Neural cell (in vitro differentiated cells): ENCODE data around the gene ZC3HAV1L.

Experiments used
- EP300 ChIP-seq: fragments of 450-650 bp; conservative IDR thresholded peaks from 2 replicates; pipeline ENCODE4 v1.6.1; 2014; ENCODE audit warnings: antibody characterized with exemption, mild to moderate bottlenecking, moderate library complexity; ENCODE audit not compliant: poor library complexity, severe bottlenecking
- EZH2 ChIP-seq: fragments of 200-600, 300-800 bp; shearing (Covaris generic), sonication (generic); IDR thresholded peaks from 2 replicates; pipeline ENCODE4 v1.6.1; 2014; ENCODE audit warnings: antibody characterized with exemption, low read length, borderline replicate concordance, mild to moderate bottlenecking; ENCODE audit not compliant: insufficient read depth, poor library complexity, severe bottlenecking
- MXI1 ChIP-seq: fragments of 450-650 bp; conservative IDR thresholded peaks from 2 replicates; pipeline ENCODE4 v1.6.1; 2014; ENCODE audit warnings: antibody characterized with exemption, mild to moderate bottlenecking; ENCODE audit not compliant: poor library complexity, severe bottlenecking
- POLR2AphosphoS5 ChIP-seq: IDR thresholded peaks from 2 replicates; pipeline ENCODE4 v1.6.1; 2012
- RAD21 ChIP-seq: fragments of 450-650 bp; conservative IDR thresholded peaks from 2 replicates; pipeline ENCODE4 v1.6.1; 2014; ENCODE audit warnings: antibody characterized with exemption, mild to moderate bottlenecking, moderate library complexity
- SMC3 ChIP-seq: fragments of 450-650 bp; conservative IDR thresholded peaks from 2 replicates; pipeline ENCODE4 v1.6.1; 2014; ENCODE audit warnings: antibody characterized with exemption, mild to moderate bottlenecking, moderate library complexity; ENCODE audit not compliant: poor library complexity
- TF ChIP-seq, protein P1 (sequence below): fragments of 450-650 bp; IDR thresholded peaks from 2 replicates; pipeline ENCODE4 v1.5.1; 2014; ENCODE audit warnings: antibody characterized with exemption, mild to moderate bottlenecking, moderate library complexity; ENCODE audit not compliant: poor library complexity, severe bottlenecking

- TF ChIP-seq, protein P1, sequence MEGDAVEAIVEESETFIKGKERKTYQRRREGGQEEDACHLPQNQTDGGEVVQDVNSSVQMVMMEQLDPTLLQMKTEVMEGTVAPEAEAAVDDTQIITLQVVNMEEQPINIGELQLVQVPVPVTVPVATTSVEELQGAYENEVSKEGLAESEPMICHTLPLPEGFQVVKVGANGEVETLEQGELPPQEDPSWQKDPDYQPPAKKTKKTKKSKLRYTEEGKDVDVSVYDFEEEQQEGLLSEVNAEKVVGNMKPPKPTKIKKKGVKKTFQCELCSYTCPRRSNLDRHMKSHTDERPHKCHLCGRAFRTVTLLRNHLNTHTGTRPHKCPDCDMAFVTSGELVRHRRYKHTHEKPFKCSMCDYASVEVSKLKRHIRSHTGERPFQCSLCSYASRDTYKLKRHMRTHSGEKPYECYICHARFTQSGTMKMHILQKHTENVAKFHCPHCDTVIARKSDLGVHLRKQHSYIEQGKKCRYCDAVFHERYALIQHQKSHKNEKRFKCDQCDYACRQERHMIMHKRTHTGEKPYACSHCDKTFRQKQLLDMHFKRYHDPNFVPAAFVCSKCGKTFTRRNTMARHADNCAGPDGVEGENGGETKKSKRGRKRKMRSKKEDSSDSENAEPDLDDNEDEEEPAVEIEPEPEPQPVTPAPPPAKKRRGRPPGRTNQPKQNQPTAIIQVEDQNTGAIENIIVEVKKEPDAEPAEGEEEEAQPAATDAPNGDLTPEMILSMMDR = no peak
- no peak for TF ChIP-seq EZH2
- no peak for TF ChIP-seq MXI1
- no peak for TF ChIP-seq SMC3
- no peak for TF ChIP-seq EP300
- TF ChIP-seq RAD21 = no peak
- no peak for TF ChIP-seq POLR2AphosphoS5
Measured at GRCh38 chr7:139036901-139037300, 1.1 kb upstream of the ZC3HAV1L start.
